ENCODE measurements around the gene DOCK9.

- TF ChIP-seq POLR2A (IDR thresholded peaks at IDR 0.05) (no peak), CTCF (IDR thresholded peaks at IDR 0.05) (no peak)
These were observed 8.5 kb upstream of the DOCK9 start for GRCh38 chr13:98986226-98986846.

Measured in esophagus squamous epithelium (tissue), 4 donors.